ENCODE measurements around the gene KERA.

The KERA gene

DNA sequence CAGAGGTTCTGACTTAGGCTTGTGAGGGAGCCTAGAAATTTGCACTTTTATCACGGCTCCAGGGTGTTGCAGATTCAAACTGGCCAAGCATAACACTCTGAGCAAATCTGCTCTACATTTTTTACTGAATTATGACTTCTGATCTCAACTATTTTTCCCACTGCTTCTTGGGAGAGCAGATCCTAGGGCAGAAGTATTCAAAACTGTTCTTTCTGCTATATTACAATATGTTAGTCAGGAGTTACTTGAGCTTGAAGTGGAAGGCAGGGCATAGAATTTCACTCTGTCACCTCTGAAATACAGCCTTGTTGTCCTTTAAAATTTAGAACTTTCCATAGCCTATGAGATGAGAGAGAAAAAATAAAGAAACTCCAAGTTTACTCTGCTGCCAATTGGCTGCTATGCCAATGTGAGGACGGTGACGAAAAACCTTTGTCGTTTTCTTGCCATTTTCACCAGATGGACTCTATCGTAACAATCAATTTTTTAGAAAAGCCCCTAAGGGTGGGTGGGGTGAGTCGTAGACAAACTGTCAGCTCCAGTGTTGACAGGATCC, 16.4 kb upstream of the KERA start:
- DNase-seq (ENCODE audit: low read depth in 2 of 2, low spot score in 1 of 2): no peak

GRCh38 chr12:91073426-91073825, 15.6 kb upstream of the KERA start:
- DNase-seq (ENCODE audit: low read depth in 2 of 2, low spot score in 1 of 2): no peak

- no peak for DNase-seq (ENCODE audit: low read depth in 2 of 2, low spot score in 1 of 2)
Observed at GRCh38 chr12:91072931-91073330, 15.1 kb upstream of the KERA start.

DNA sequence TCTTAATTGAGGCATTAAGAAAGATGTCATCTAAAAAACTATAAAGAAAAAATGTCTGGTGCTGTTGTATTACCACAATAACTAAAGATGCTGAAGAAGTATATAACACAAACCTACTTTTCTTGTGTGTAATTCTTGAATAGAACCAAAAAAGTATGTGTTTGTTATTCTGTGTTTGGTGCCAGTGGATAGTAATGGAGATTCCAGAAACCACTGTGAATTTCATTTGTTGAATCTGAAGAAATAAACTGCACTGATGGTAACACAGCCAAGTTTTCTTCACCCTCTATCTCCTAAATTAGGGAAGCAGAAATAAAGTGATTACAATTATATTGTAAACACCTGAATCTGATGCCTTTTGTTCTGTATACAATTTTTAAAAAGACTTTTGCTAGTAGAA, 13.1 kb upstream of the KERA start:
- DNase-seq (ENCODE audit: low read depth in 2 of 2, low spot score in 1 of 2): no peak

DNA sequence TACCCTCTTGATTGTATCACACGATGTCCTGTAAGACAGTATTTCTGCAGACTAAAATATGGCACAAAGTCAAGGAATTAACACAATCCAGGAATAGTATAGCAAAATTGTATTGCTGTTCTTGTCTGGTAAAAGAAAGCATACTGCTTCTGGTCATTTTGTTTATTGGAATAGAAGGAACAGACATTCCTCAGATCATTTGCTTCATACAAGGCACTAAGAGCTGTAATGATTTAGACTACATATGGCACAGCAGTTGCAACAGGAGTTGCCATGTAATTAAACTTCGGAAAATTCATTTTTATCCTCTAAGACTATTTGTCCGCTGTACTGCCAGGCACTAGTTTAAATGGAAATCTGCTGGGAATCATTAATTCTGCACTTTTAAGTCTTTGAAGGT, 7.6 kb upstream of the KERA start:
- DNase-seq (ENCODE audit: low read depth in 2 of 2, low spot score in 1 of 2): no peak

- DNase-seq (ENCODE audit: low read depth in 2 of 2, low spot score in 1 of 2): no peak
Observed at GRCh38 chr12:91064640-91065039, 6.8 kb upstream of the KERA start.

DNA sequence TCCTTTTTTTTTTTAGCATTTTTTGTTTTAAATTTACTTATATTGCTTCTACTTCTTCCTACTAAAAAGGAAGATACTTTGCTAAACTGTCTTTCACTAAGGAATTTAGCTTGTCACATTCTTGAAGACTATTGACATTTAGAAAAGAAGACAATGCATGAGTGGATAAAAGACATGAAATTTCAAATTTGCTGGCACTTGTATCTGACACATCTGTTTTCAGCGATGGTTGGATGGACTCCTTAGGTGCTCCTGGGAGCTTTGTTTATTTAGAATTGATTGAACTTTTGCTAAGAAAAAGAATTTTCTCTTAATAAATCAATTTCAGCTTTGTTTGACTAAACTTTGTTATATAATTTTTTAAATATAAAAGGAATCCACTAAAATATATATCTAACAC, 3.3 kb upstream of the KERA start:
- no peak for DNase-seq (ENCODE audit: low read depth in 2 of 2, low spot score in 1 of 2)

GRCh38 chr12:91059211-91059610, 1.4 kb upstream of the KERA start:
- no peak for DNase-seq (ENCODE audit: low read depth in 2 of 2, low spot score in 1 of 2)

DNA sequence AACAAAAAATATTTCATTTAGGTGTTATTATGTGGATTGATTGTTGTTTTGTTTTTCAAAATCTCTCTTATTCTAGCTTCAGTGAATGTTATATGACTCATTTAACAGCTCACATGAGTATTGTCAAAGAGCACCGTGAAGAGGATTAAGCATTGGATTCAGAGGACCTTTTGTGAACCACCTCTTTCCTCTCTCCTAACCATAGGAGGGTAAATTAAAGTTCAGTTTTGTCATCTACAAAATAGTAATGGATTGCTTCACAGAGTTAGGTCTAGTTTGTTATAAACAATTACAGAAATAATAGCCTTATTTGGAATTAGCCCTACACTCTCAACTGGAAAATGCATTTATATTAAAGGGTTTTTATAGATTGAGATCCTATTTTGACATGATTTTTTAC, 962 bp upstream of the KERA start:
- no peak for DNase-seq (ENCODE audit: low read depth in 2 of 2, low spot score in 1 of 2)

DNA sequence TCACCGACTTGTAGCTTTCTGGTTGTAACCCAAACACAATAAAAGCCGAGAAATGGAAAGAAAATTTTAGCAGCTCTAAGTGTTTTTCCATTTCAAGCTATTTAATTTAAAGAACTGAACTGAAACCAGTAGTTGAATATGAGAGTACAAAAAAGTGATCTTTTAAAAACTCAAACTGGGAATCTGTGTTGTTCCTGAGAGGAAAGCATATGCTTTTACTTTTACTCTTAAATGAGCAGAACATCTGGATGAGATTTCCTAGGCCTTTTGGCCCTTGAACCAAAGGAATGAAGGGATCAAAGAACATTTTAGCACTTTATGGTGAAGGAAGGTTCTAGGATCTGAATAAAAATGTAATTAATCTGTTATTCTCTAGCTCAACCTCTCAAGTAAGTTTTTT, 1.3 kb downstream of the KERA start:
- DNase-seq (ENCODE audit: low read depth in 2 of 2, low spot score in 1 of 2): no peak

- DNase-seq (ENCODE audit: low read depth in 2 of 2, low spot score in 1 of 2): no peak
Observed at GRCh38 chr12:91055976-91056375, 1.8 kb downstream of the KERA start.

DNA sequence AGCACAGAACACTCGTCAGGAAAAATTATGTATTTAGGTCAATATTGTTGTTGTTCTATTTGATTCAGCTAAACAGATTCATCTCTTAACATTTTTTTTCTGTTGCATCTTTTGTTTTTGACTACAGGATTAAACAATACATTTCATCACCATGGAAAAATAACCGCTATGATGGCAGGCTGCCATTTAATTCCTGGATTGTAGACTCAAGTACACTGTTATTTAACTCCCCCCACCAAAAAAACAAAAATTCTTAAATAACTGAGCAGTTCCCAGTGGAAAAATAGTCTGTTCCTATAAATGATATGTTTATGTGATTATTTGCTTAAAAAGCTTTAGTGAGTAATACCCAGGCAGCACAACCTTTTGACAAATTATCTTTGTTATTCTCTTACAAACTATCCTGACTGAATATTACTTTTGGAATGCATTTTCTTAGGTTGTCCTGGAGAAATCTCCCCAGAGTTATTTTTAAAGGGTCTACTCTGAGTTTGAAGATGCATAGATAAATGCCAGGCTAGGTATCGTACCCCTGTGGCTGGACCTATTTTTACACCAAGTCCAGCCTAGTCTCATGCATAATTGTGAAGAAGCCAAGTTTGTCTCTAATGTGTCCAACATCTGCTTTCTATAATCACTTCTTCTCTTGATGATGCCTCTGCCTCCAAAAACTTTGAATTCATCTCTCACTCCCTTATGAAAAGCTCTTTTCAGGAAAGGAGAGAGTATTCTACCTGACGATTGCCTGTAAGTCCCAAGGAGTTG, 3.7 kb downstream of the KERA start:
- no peak for DNase-seq (ENCODE audit: low read depth in 2 of 2, low spot score in 1 of 2)

DNA sequence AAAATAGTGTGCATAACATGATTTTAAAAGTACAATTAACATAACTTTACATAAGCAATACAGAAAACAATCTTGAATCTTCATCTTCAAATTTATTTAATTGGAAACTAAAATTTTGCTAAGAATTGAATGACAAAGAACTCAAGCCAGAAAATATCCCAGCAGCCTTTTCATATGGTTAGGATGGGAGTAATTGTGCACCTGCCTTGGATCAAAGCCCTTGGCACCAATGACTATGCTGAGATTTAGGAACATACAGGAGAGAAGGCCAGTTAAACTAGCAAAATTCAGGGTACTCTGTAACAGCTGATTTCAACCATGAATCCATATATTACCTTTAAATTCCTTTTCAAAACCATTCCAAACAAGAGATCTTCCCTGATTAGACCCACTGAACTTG, 5.8 kb downstream of the KERA start:
- DNase-seq (ENCODE audit: low read depth in 2 of 2, low spot score in 1 of 2): no peak

DNA sequence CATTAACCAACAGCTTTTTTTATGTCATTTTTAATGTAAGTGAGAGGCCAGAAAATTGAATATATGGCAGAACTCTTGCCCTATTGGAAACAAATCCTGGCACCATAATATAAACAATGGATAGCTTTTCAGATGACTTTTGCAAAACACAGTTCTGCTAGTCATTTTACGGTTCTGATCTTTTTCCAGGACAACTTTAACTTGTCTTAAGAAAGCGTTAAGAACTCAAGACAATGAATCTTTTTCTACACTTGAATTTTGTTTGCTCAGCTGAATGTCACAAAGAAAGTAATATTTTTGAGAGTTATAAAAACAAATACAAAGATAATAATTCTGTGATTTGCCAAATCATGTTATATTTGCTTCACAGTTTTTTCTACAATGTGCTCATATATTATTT, 13.2 kb downstream of the KERA start:
- no peak for DNase-seq (ENCODE audit: low read depth in 2 of 2, low spot score in 1 of 2)

GRCh38 chr12:91043408-91043807, 14.4 kb downstream of the KERA start:
- no peak for DNase-seq (ENCODE audit: low read depth in 2 of 2, low spot score in 1 of 2)

DNA sequence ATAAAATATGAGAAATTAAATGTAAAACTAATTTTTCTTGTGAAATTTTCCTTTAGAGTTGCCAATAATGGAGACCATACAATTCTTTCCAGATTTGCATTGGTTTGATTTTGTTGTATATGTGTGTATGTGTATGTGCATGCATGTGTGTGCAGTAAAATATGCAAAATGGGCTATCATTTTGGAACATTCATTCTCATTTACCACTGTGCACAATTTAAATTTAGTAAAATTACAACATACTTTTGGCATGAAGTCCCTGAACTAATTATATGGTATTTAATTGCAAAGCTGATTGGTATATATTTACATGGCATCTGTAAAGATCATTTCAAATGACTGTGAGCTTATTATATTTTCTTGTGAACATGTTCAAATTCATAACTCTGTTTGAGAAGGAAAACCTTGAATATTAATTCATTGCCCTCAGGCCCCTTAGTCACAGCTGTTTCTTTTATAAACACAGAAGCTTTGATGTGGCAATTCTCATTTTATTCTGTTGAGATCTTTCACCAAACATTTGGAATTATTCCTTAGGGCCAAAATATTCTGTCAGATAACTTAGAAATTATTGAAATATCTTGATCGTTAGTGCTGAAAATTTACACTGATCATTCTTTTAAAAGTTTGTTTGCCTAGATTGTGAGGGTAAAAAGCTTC, 17.6 kb downstream of the KERA start:
- DNase-seq (ENCODE audit: low read depth in 2 of 2, low spot score in 1 of 2): no peak

DNA sequence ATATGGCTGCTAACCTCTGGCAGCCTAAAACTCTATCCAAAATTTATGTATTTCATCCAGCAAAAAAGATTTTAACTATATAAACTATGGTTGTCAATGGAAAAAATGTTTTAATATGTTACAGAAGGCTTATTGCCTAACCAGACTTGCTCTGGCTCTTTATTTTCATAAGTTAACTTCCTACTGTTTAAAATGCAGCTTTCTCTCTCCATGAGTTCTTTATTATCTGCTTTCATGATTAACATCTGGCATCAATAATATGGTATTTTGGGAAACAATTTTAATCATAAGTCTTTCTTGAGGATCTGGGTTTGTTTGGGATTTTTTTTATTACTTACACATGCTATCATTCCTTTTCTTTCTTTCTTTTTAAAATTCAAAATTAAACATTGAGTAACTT, 20.5 kb downstream of the KERA start:
- no peak for DNase-seq (ENCODE audit: low read depth in 2 of 2, low spot score in 1 of 2)

GRCh38 chr12:91033251-91033650, 24.6 kb downstream of the KERA start:
- DNase-seq (ENCODE audit: low read depth in 2 of 2, low spot score in 1 of 2): no peak

GRCh38 chr12:91023326-91024004, 34.4 kb downstream of the KERA start:
- DNase-seq (ENCODE audit: low read depth in 2 of 2, low spot score in 1 of 2): no peak

- DNase-seq (ENCODE audit: low read depth in 2 of 2, low spot score in 1 of 2): no peak
Observed at GRCh38 chr12:91021076-91021475, 36.7 kb downstream of the KERA start.

DNA sequence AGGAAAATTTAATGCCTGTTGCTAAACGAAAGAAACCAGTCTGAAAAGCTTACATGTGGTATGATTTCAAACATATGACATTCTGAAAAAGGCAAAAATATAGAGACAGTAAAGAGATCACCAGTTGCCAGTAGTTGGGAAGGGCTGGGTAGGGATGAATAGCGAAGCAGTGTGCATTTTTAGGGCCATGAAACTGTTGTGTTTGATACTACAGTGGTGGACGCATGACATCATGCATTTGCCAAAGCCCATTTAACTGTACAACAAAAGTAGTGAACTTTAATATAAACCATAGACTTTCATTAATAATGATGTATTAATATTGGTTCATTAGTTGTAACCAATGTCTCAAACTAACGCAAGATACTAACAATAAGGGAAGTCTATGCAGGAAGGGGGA, 38.4 kb downstream of the KERA start:
- DNase-seq (ENCODE audit: low read depth in 2 of 2, low spot score in 1 of 2): no peak
